ENCODE measurements around the gene MOB3B. TPM values are rescaled to one million over a fixed set of nuclear protein-coding genes. Genes with fewer than 3 reads are reported as not detected.
A peak's percentile ranks its signal among the peaks of the same experiment; 100 is the strongest.

Gene MOB3B
- total RNA-seq, 1 donor from 2014 or later, result 14.8 TPM

- DNase-seq (ENCODE audit: low spot score in 2 of 2, unreplicated experiment in 2 of 2), result no peak
- Mint-ChIP-seq H3K4me1 (peaks cover 47% of the 10 kb centered on the region), H3K27ac (no peak overlapping the region), H3K4me3 (no peak overlapping the region), H3K27me3 (ENCODE audit: low read depth) (no peaks in the 10 kb centered on the region), H3K36me3 (peaks cover 6% of the 10 kb centered on the region), H3K9me3 (peaks cover 9% of the 10 kb centered on the region)
- TF ChIP-seq, protein P1, sequence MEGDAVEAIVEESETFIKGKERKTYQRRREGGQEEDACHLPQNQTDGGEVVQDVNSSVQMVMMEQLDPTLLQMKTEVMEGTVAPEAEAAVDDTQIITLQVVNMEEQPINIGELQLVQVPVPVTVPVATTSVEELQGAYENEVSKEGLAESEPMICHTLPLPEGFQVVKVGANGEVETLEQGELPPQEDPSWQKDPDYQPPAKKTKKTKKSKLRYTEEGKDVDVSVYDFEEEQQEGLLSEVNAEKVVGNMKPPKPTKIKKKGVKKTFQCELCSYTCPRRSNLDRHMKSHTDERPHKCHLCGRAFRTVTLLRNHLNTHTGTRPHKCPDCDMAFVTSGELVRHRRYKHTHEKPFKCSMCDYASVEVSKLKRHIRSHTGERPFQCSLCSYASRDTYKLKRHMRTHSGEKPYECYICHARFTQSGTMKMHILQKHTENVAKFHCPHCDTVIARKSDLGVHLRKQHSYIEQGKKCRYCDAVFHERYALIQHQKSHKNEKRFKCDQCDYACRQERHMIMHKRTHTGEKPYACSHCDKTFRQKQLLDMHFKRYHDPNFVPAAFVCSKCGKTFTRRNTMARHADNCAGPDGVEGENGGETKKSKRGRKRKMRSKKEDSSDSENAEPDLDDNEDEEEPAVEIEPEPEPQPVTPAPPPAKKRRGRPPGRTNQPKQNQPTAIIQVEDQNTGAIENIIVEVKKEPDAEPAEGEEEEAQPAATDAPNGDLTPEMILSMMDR (IDR thresholded peaks at IDR 0.05; ENCODE audit: unreplicated experiment), result no peak
Observed at GRCh38 chr9:27438522-27438921, 91.1 kb downstream of the MOB3B start.

DNA sequence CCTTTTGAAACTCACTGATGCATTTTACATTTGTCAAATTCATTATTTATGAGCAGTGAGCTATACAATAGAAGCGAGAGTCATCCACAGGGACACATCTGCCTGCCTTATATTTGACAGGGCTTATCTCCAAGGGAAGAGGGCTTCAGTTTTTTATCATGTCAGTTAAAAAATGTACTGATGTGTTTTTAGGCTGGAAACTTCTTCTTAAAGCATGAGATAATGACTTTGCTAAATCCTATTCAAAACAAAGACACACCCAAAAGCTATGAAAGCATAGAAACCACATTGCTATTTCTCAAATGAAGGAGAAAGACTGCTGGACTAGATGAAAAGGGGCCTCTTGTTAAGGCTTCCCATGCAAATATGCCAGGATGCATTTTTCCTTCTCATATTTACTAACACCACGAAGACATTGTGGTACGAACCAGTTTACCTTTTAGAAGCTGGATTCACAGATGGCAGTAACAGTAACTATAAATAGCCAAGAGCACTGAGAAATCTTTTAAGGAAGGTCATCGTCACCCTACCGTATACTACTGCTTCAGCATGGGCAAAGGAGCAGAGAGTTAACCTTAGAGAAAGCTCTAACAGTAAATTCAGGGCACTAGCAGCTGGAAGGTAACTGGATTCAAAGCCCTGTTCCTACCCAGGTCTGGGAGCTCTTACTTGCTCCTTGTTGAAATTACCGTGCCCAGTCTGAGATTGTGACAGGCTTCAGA lies 91.8 kb downstream of the MOB3B start:
- no peaks in the 10 kb centered on the region for H3K27me3 Mint-ChIP-seq (ENCODE audit: low read depth)
- DNase-seq (ENCODE audit: low spot score in 2 of 2, unreplicated experiment in 2 of 2), result no peak
- peaks cover 52% of the 10 kb centered on the region for H3K4me1 Mint-ChIP-seq
- peak overlapping the region; percentile 75 for H3K27ac Mint-ChIP-seq
- peaks cover 6% of the 10 kb centered on the region for H3K36me3 Mint-ChIP-seq
- H3K9me3 Mint-ChIP-seq, result peaks cover 9% of the 10 kb centered on the region
- TF ChIP-seq, protein P1 (IDR thresholded peaks at IDR 0.05; ENCODE audit: unreplicated experiment), result no peak
- H3K4me3 Mint-ChIP-seq, result no peak overlapping the region

GRCh38 chr9:27436234-27436633 lies 93.4 kb downstream of the MOB3B start:
- peaks cover 67% of the 10 kb centered on the region for H3K4me1 Mint-ChIP-seq
- DNase-seq (ENCODE audit: low spot score in 2 of 2, unreplicated experiment in 2 of 2), result no peak
- peaks cover 4% of the 10 kb centered on the region for H3K9me3 Mint-ChIP-seq
- no peaks in the 10 kb centered on the region for H3K27me3 Mint-ChIP-seq (ENCODE audit: low read depth)
- TF ChIP-seq, protein P1 (IDR thresholded peaks at IDR 0.05; ENCODE audit: unreplicated experiment), result no peak
- H3K36me3 Mint-ChIP-seq, result peaks cover 4% of the 10 kb centered on the region
- no peak overlapping the region for H3K4me3 Mint-ChIP-seq
- peak overlapping the region; percentile 66 for H3K27ac Mint-ChIP-seq

DNA sequence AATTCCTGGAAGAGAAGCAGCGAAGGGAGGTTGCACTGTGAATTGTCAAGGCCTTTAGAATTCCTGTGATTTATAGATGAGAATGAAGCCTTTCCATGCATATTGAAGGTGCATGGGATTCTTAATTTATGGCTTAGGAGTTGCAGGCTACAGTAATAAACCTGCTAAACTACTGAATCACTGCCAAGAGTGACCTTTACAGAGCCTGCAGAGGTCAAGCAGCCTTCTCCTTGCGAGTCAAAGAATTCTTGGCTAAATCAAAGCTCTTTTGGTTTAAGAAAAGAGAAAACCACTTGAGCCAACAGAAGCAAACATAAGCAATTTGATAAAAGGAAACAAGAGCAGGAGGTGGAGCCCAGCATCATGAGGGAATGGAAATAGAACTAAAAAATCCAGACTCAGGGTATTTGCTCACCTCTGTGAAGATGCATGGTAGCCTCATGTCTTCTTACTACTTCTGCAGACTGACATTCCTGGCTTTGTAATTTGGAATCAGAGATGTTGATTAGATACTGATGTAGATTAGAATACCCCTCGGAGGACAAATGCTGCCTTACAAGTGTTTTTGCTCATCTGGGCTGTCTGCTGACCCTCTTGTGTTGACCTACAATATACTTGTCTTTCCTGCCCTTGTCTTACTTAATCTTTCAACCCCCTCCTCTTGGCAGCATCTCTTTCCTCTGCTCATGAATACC lies 95.8 kb downstream of the MOB3B start:
- Mint-ChIP-seq H3K27ac (peak overlapping the region; percentile 89), H3K4me1 (peaks cover 83% of the 10 kb centered on the region), H3K4me3 (no peak overlapping the region), H3K36me3 (peaks cover 4% of the 10 kb centered on the region), H3K27me3 (ENCODE audit: low read depth) (no peaks in the 10 kb centered on the region), H3K9me3 (peaks cover 4% of the 10 kb centered on the region)
- DNase-seq (ENCODE audit: low spot score in 2 of 2, unreplicated experiment in 2 of 2), result no peak
- TF ChIP-seq, protein P1 (IDR thresholded peaks at IDR 0.05; ENCODE audit: unreplicated experiment), result no peak

GRCh38 chr9:27432308-27432707 lies 97.3 kb downstream of the MOB3B start:
- H3K36me3 Mint-ChIP-seq, result peaks cover 4% of the 10 kb centered on the region
- no peaks in the 10 kb centered on the region for H3K27me3 Mint-ChIP-seq (ENCODE audit: low read depth)
- peaks cover 84% of the 10 kb centered on the region for H3K4me1 Mint-ChIP-seq
- peaks cover 4% of the 10 kb centered on the region for H3K9me3 Mint-ChIP-seq
- DNase-seq (ENCODE audit: low spot score in 2 of 2, unreplicated experiment in 2 of 2), result no peak
- no peak overlapping the region for H3K4me3 Mint-ChIP-seq
- TF ChIP-seq, protein P1 (IDR thresholded peaks at IDR 0.05; ENCODE audit: unreplicated experiment), result no peak
- peak overlapping the region; percentile 93 for H3K27ac Mint-ChIP-seq

Data from mesothelial cell of epicardium (in vitro differentiated cells).